ENCODE results near the gene ZACN. TPM values are rescaled to one million over a fixed set of nuclear protein-coding genes. Genes with fewer than 3 reads are reported as not detected.
"Not testable (repeated sequence)": the region's sequence is repeated elsewhere in the genome, so short reads cannot be mapped to it uniquely, and the experiment has no call there.

ZACN gene
- total RNA-seq, 1 donor from 2014 or later = not detected

DNA sequence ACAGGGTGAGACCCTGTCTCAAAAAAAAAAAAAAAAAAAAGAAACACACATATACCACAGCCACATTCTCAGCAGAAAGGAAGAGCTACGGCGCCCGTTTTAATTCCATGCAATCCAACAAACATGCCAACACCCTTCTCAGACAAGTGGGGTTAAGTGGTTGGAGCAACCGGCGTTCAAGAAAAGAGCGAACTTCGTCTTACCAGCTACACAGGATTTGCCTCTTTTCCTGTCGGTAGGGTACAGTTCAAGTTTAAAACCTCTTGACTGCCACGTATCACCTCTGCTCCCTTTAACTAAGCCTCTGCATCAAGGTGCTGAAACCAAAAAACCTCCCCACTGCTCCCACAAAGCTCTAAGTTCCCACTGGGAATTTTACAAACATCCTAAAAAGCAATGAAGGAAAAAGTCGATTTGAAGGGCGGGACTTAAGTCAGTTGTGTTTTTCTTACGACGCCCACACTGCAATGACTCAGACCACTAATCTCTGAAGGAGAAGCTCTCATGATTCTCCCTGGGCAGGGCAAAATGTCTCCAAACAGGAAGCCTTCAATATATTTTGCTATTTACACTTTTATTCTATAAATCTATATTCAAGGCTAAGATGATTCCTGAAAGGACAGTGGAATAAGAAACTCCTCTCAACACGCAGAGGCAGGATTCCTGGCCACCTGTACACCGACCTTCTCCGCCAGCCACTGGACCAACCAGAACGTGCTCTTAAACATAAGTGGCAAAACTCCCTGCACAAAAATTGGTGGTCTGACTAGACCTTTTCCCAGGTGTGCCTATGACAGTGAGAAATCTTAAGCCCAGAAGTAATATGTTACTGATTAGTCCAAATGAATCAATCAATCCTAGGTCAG is 25.5 kb upstream of the ZACN start:
- DNase-seq (ENCODE audit: low spot score) = no peak

GRCh38 chr17:76054112-76054476 is 24.9 kb upstream of the ZACN start:
- no peak for ATAC-seq
- DNase-seq (ENCODE audit: low spot score) = no peak

More for the DNA sequence above, 25.5 kb upstream of the ZACN start:
- no peak for ATAC-seq

- ATAC-seq (no peak), DNase-seq (ENCODE audit: low spot score) (no peak)
Measured at GRCh38 chr17:76056882-76057281, 22.1 kb upstream of the ZACN start.

- not testable (repeated sequence) for ATAC-seq; DNase-seq (ENCODE audit: low spot score)
Measured at GRCh38 chr17:76058264-76058663, 20.7 kb upstream of the ZACN start.

DNA sequence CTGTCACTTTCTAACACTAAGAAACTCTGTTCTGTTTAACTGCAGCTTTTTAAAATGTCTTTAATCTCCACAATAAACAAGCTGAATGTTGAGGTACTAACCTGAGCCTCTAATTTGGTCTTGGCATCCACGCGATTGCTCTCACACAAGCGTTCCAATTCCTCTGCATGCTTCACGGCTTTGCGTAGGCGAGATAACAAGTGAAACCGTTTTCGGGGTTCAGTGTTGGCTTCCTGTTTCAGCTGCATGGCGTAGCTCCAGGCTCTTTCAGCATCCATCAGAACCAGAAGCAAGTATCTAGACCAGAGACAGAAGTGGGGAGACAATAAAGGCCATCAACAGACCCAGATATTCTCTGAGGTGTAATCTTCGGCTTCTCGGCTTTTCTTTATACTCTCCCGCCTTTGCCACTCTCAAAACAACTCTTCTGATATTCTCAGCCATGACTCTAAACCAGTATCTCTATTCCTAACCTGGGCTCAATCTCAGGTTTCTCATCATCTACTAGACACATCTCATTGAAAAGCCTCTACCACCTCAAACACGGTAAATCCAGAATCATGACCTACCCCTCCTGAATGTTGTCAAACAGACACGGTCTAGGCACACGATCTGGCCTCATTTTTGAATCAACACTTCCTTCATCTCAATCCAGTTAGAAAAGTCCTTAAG is 15.0 kb upstream of the ZACN start:
- no peak for ATAC-seq
- DNase-seq (ENCODE audit: low spot score) = no peak

GRCh38 chr17:76065775-76066174 is 13.2 kb upstream of the ZACN start:
- DNase-seq (ENCODE audit: low spot score) (no peak), ATAC-seq (no peak)

DNA sequence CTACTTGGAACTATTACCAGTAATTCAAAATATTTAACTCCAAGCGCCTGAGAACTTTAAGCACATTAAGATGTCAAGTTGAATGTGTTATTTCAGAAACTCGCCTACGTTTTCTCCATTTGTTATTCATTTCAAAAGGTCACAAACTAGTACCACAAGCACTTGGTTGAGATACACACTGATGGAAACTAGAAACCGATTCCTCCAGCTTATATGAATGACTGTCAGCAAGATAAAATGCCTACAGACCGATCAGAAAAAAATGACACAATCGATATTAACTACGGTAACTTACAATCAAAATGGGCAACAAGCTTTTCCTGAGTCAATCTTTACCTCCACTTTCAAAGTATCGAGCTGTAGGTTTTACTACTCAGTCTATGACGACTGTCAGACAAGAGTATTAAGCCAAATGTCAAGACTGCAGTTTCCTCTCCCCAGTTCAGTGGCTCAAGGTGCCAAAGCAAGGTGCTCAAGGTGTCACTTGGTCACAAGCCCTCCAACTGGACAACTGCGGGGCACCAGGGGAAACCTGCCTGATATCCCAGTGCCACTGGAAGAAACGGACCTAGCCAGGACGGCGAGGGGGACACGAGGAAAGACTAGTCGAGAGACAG is 7.3 kb upstream of the ZACN start:
- DNase-seq (ENCODE audit: low spot score) (no peak), ATAC-seq (peak; percentile 12)

- peak; percentile 96 for DNase-seq (ENCODE audit: low spot score)
- ATAC-seq = peak; percentile 99
Measured at GRCh38 chr17:76072148-76072858, 6.7 kb upstream of the ZACN start, which contains the start of gene SRP68. SRP68 (minus strand) TSS chr17:76072517; CDS start chr17:76072491, 26 bp downstream.

DNA sequence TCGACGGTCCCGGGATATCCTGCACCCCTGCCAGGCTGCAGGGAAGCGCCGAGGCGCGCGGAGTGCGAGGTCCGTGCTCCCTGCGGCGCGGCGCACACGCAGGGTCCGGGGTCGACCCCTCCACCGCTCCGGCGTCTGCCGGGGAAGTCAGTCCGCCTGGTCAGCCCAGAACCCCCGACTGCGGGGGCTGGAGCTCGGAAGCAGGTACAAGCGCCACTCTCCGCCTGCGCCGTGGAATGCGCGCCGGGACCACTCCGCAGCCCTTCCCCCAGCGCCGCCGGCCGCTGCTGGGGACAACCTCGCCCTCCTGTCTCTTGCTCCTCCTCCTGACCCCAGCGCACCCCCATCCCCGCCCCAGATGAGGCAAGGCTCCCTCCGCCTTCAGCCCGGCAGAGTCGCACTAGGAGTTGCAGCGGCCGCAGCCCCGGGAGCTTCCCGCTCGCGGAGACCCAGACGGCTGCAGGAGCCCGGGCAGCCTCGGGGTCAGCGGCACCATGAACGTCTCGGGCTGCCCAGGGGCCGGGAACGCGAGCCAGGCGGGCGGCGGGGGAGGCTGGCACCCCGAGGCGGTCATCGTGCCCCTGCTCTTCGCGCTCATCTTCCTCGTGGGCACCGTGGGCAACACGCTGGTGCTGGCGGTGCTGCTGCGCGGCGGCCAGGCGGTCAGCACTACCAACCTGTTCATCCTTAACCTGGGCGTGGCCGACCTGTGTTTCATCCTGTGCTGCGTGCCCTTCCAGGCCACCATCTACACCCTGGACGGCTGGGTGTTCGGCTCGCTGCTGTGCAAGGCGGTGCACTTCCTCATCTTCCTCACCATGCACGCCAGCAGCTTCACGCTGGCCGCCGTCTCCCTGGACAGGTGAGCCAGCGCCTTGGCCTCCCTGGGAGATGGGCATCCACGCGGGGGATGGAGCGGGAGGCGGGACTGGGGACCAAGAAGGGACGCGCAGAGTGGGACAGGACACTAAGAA is 4.3 kb upstream of the ZACN start, which contains the start of gene GALR2:
Gene GALR2, plus strand, starts transcription at position 392 of the 974 bp plus-strand sequence. Its CDS starts 103 bp downstream, at position 495.
- DNase-seq (ENCODE audit: low spot score) (no peak), ATAC-seq (no peak)

- DNase-seq (ENCODE audit: low spot score) (no peak), ATAC-seq (no peak)
Measured at GRCh38 chr17:76075364-76076145, 3.4 kb upstream of the ZACN start.

DNA sequence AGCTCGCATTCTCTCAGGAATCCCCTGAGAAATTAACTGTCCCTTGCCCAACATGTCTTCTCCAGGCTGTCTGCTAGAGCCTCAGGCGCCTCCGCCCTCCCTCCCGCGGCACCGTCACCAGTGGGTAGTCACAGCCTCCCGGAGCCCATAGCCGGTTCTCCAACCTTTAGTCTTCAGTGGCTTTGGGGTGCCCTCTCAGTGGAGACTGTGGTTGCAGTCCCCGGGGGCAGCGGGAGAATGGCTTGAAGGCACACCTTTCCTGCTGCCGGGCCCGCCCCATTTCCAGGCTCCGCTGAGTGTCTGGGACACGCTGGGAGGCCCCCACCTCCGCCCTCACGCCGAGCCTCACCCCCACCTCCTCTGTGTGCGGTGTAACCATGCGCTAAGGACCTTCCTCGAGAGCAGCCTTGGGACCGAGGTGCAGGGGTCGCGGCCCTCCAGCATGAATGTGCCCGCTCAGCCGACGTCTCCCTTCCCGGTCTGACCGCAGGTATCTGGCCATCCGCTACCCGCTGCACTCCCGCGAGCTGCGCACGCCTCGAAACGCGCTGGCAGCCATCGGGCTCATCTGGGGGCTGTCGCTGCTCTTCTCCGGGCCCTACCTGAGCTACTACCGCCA is 2.7 kb upstream of the ZACN start:
- no peak for DNase-seq (ENCODE audit: low spot score)

DNA sequence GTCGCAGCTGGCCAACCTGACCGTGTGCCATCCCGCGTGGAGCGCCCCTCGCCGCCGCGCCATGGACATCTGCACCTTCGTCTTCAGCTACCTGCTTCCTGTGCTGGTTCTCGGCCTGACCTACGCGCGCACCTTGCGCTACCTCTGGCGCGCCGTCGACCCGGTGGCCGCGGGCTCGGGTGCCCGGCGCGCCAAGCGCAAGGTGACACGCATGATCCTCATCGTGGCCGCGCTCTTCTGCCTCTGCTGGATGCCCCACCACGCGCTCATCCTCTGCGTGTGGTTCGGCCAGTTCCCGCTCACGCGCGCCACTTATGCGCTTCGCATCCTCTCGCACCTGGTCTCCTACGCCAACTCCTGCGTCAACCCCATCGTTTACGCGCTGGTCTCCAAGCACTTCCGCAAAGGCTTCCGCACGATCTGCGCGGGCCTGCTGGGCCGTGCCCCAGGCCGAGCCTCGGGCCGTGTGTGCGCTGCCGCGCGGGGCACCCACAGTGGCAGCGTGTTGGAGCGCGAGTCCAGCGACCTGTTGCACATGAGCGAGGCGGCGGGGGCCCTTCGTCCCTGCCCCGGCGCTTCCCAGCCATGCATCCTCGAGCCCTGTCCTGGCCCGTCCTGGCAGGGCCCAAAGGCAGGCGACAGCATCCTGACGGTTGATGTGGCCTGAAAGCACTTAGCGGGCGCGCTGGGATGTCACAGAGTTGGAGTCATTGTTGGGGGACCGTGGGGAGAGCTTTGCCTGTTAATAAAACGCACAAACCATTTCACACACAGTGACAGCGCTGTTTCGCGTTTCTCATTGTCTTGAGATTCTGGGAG is 2.0 kb upstream of the ZACN start:
- no peak for ATAC-seq
- no peak for DNase-seq (ENCODE audit: low spot score)

More for the DNA sequence above, 2.7 kb upstream of the ZACN start:
- no peak for ATAC-seq

- ATAC-seq (no peak), DNase-seq (ENCODE audit: low spot score) (no peak)
Measured at GRCh38 chr17:76077584-76078110, 1.3 kb upstream of the ZACN start.

DNA sequence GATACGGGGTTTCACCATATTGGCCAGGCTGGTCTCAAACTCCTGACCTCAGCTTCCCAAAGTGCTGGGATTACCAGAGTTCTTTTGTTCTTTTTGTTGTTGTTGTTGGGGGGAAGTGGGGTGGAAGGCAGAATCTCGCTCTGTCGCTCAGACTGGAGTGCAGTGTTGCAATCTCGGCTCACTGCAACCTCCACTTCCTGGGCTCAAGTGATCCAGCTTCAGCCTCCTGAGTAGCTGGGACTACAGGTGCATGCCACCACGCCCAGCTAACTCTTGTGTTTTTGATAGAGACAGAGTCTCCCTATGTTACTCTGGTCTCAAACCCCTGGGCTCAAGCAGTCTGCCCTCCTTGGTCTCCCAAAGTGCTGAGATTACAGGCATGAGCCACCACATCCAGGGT is 612 bp upstream of the ZACN start:
- not testable (repeated sequence) for ATAC-seq; DNase-seq (ENCODE audit: low spot score)

GRCh38 chr17:76079535-76079955 is 563 bp downstream of the ZACN start:
- peak; percentile 9 for ATAC-seq
- no peak for DNase-seq (ENCODE audit: low spot score)

GRCh38 chr17:76079956-76080767 is 1.2 kb downstream of the ZACN start:
- no peak for DNase-seq (ENCODE audit: low spot score)
- ATAC-seq = peak; percentile 3

Measured in left lobe of liver (tissue), 2 donors.